ENCODE results near the gene GALNT2. TPM values are rescaled to one million over a fixed set of nuclear protein-coding genes. Genes with fewer than 3 reads are reported as not detected.

GALNT2 gene
- total and polyA plus RNA-seq, 7 donors = 43.7 to 88.7 (median 75.7) TPM

GRCh38 chr1:230226814-230227213, 159.8 kb downstream of the GALNT2 start:
- H3K4me3 ChIP-seq = no peak overlapping the region
- no peak for DNase-seq
- H3K4me1 ChIP-seq = peaks cover 26% of the 10 kb centered on the region
- H3K27me3 ChIP-seq (ENCODE audit: insufficient read depth in 3 of 3, low read length in 2 of 3) = no peaks in the 10 kb centered on the region
- intact Hi-C loops (cut with DNase I) = no loop called here
- H3K36me3 ChIP-seq (ENCODE audit: insufficient read depth in 1 of 2, low read depth in 1 of 2) = no peaks in the 10 kb centered on the region
- H3K27ac ChIP-seq = no peak overlapping the region
- no peak for TF ChIP-seq CTCF (IDR thresholded peaks at IDR 0.05)
- ATAC-seq = no peak
- no peaks in the 10 kb centered on the region for H3K9me3 ChIP-seq

- Histone ChIP-seq H3K36me3 (ENCODE audit: insufficient read depth in 1 of 2, low read depth in 1 of 2) (no peaks in the 10 kb centered on the region), H3K4me1 (peaks cover 28% of the 10 kb centered on the region), H3K4me3 (no peak overlapping the region), H3K9me3 (no peaks in the 10 kb centered on the region), H3K27ac (no peak overlapping the region), H3K27me3 (ENCODE audit: insufficient read depth in 3 of 3, low read length in 2 of 3) (no peaks in the 10 kb centered on the region)
- DNase-seq (no peak), ATAC-seq (peak; percentile 41 to 69 (median 57))
- TF ChIP-seq CTCF (IDR thresholded peaks at IDR 0.05) = no peak
- intact Hi-C loops (cut with DNase I) = no loop called here
- WGBS, 3 donors = 74 to 93% (median 78%) methylated on average over 9 of the region's 9 CpGs
Observed at GRCh38 chr1:230228236-230228897, 161.3 kb downstream of the GALNT2 start.

- intact Hi-C loops (cut with DNase I) = no loop called here
- Histone ChIP-seq H3K36me3 (ENCODE audit: insufficient read depth in 1 of 2, low read depth in 1 of 2) (no peaks in the 10 kb centered on the region), H3K9me3 (no peaks in the 10 kb centered on the region), H3K4me3 (no peak overlapping the region), H3K27ac (peak overlapping the region; percentile 13), H3K27me3 (ENCODE audit: insufficient read depth in 3 of 3, low read length in 2 of 3) (no peaks in the 10 kb centered on the region), H3K4me1 (peaks cover 28% of the 10 kb centered on the region)
- DNase-seq (no peak), ATAC-seq (peak; percentile 17 to 60 (median 34))
- no peak for TF ChIP-seq CTCF (IDR thresholded peaks at IDR 0.05)
- WGBS, 3 donors = 27 to 35% (median 30%) methylated on average over 7 of the region's 7 CpGs
Observed at GRCh38 chr1:230230273-230230672, 163.2 kb downstream of the GALNT2 start.

GRCh38 chr1:230230948-230231773, 164.1 kb downstream of the GALNT2 start:
- H3K36me3 ChIP-seq (ENCODE audit: insufficient read depth in 1 of 2, low read depth in 1 of 2) = peaks cover 0 to 3% of the 10 kb centered on the region in 2 donors
- H3K9me3 ChIP-seq = no peaks in the 10 kb centered on the region
- no peak for DNase-seq
- H3K4me1 ChIP-seq = peaks cover 28% of the 10 kb centered on the region
- intact Hi-C loops (cut with DNase I) = no loop called here
- H3K27me3 ChIP-seq (ENCODE audit: insufficient read depth in 3 of 3, low read length in 2 of 3) = no peaks in the 10 kb centered on the region
- WGBS, 3 donors = 46 to 76% (median 48%) methylated on average over 8 of the region's 8 CpGs
- peak overlapping the region; percentile 13 for H3K27ac ChIP-seq
- peak in 2 of 4 donors; percentile 56 to 61 for ATAC-seq
- no peak overlapping the region for H3K4me3 ChIP-seq
- TF ChIP-seq CTCF (IDR thresholded peaks at IDR 0.05) = no peak

All from psoas muscle (tissue), 8 donors.